Loucy (cell line): ENCODE data around the gene SLC9A3.

Experiments used
- EZH2phosphoT487 ChIP-seq: fragments of 200-600 bp; IDR thresholded peaks from 2 replicates; pipeline ENCODE4 v1.6.1; 2018; ENCODE audit warnings: antibody characterized with exemption, mild to moderate bottlenecking, moderate library complexity, borderline replicate concordance
- TF ChIP-seq, protein P1 (sequence below): fragments of 200-600 bp; sonication (generic); conservative IDR thresholded peaks from 2 replicates; pipeline ENCODE4 v1.5.1; 2014; ENCODE audit warnings: mild to moderate bottlenecking, antibody characterized with exemption, low read length

DNA sequence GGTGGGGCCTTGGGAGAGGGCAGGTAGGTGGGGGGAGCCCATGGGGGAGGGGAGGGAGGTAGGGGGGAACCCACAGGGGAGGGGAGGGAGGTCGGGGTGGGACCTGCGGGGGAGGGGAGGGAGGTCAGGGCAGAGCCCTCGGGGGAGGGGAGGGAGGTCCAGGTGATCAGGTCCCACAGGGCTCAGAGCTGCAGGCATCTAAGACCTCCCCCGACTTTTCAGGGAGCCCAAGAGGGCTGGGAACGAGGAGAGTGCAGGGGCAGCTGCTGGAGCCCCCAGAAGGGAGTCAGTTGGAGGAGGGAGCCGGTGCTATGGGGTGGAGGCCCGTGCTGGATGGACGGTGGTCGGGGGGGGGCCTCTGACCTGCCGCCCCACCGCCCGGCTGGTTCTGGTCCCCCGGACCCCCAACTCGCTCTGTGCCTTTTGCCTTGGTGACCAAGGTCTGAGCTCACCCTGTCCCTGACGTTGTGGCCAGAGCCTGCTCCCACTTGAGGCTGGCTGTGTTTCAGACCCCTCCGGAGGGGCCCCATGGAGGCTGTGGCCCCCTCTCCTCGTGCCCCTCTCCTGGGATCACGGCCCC lies 31.8 kb downstream of the SLC9A3 start:
- TF ChIP-seq, protein P1, sequence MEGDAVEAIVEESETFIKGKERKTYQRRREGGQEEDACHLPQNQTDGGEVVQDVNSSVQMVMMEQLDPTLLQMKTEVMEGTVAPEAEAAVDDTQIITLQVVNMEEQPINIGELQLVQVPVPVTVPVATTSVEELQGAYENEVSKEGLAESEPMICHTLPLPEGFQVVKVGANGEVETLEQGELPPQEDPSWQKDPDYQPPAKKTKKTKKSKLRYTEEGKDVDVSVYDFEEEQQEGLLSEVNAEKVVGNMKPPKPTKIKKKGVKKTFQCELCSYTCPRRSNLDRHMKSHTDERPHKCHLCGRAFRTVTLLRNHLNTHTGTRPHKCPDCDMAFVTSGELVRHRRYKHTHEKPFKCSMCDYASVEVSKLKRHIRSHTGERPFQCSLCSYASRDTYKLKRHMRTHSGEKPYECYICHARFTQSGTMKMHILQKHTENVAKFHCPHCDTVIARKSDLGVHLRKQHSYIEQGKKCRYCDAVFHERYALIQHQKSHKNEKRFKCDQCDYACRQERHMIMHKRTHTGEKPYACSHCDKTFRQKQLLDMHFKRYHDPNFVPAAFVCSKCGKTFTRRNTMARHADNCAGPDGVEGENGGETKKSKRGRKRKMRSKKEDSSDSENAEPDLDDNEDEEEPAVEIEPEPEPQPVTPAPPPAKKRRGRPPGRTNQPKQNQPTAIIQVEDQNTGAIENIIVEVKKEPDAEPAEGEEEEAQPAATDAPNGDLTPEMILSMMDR: no peak
- no peak for TF ChIP-seq EZH2phosphoT487
